Transverse colon (tissue), 4 donors: ENCODE data around the gene FXYD6.

Source experiments
- CTCF ChIP-seq, 5 experiments: fragments of 200-600 bp in 3 of 5; fragments of 450-650 bp in 2 of 5; sonication (generic) in 3 of 5; IDR thresholded peaks; 1 replicate in 2 of 5; 2 replicates in 3 of 5; pipeline ENCODE4 v1.5.1; 2016 to 2017; ENCODE audit warnings: antibody characterized with exemption in 5 of 5, inconsistent platforms in 3 of 5, mild to moderate bottlenecking in 2 of 5, moderate library complexity in 1 of 5
- EP300 ChIP-seq: sonication (generic); formaldehyde crosslinking; IDR thresholded peaks from one replicate; pipeline ENCODE4 v1.6.1; 2017; ENCODE audit warnings: antibody characterized with exemption, low read depth
- POLR2A ChIP-seq: fragments of 450-650 bp; IDR thresholded peaks from one replicate; pipeline ENCODE4 v1.6.1; 2016; ENCODE audit warnings: antibody characterized with exemption, mild to moderate bottlenecking, moderate library complexity
- POLR2AphosphoS5 ChIP-seq, 3 donors: sonication (generic); formaldehyde crosslinking; IDR thresholded peaks; one replicate each; pipeline ENCODE4 v1.6.1; 2016; ENCODE audit warnings: antibody characterized with exemption in 3 of 3

GRCh38 chr11:117881217-117881616 is 4.8 kb upstream of the FXYD6 start:
- TF ChIP-seq CTCF (IDR thresholded peaks at IDR 0.05) (no peak), POLR2AphosphoS5 (IDR thresholded peaks at IDR 0.05) (no peak), POLR2A (no peak), EP300 (no peak)
